Stimulated activated CD8-positive, alpha-beta memory T cell treated with anti-CD3 and anti-CD28 coated beads, Interleukin-7, amount 100 ng/mL, for 48 hours (primary cell): ENCODE data around the gene HADH.
"Not testable (repeated sequence)": the region's sequence is repeated elsewhere in the genome, so short reads cannot be mapped to it uniquely, and the experiment has no call there.

Experiments used
- DNase-seq, 2 donors: peaks; one replicate each; pipeline ENCODE4 v3.0.0-alpha.2; 2020; ENCODE audit warnings: low read depth in 1 of 2; ENCODE audit errors: extremely low read depth in 1 of 2

HADH gene

GRCh38 chr4:107989537-107990386 is at the start of gene HADH:
TSS of gene HADH (plus strand) at chr4:107989889. CDS start at chr4:107989933, 44 bp downstream.
- peak; percentile 85 to 88 for DNase-seq

- no peak for DNase-seq
Measured at GRCh38 chr4:107945809-107946208, 43.9 kb upstream of the HADH start.

- DNase-seq: no peak
Measured at GRCh38 chr4:107950746-107951540, 38.7 kb upstream of the HADH start.

- DNase-seq: no peak
Measured at GRCh38 chr4:107951551-107951950, 38.1 kb upstream of the HADH start.

GRCh38 chr4:107956011-107956410 is 33.7 kb upstream of the HADH start:
- DNase-seq: no peak

GRCh38 chr4:107966903-107967302 is 22.8 kb upstream of the HADH start:
- DNase-seq: no peak

GRCh38 chr4:107967519-107967918 is 22.2 kb upstream of the HADH start:
- not testable (repeated sequence) for DNase-seq

GRCh38 chr4:107967921-107968320 is 21.8 kb upstream of the HADH start:
- not testable (repeated sequence) for DNase-seq

GRCh38 chr4:107970063-107970798 is 19.5 kb upstream of the HADH start:
- DNase-seq: no peak

GRCh38 chr4:107972605-107973004 is 17.1 kb upstream of the HADH start:
- DNase-seq: no peak

- no peak for DNase-seq
Measured at GRCh38 chr4:107974523-107974922, 15.2 kb upstream of the HADH start.

GRCh38 chr4:107977482-107977881 is 12.2 kb upstream of the HADH start:
- DNase-seq: no peak

GRCh38 chr4:107977966-107978705 is 11.6 kb upstream of the HADH start:
- DNase-seq: no peak

- DNase-seq: no peak
Measured at GRCh38 chr4:107978716-107979451, 10.8 kb upstream of the HADH start.

GRCh38 chr4:107987916-107988762 is 1.6 kb upstream of the HADH start:
- DNase-seq: no peak

GRCh38 chr4:107988763-107989035 is 990 bp upstream of the HADH start:
- no peak for DNase-seq

- DNase-seq: no peak
Measured at GRCh38 chr4:107989162-107989536, 540 bp upstream of the HADH start.

GRCh38 chr4:107991945-107992630 is 2.4 kb downstream of the HADH start:
- DNase-seq: no peak

GRCh38 chr4:107993969-107994368 is 4.3 kb downstream of the HADH start:
- DNase-seq: no peak
